K562 (cell line): ENCODE results near the gene CKLF. TPM values are rescaled to one million over a fixed set of nuclear protein-coding genes. Genes with fewer than 3 reads are reported as not detected.
A peak's percentile ranks its signal among the peaks of the same experiment; 100 is the strongest.

Experiments
- CBFB ChIP-seq: sonication (generic); formaldehyde crosslinking; IDR thresholded peaks from 2 replicates; pipeline ENCODE4 v1.4.0; 2020; ENCODE audit warnings: mild to moderate bottlenecking, missing genetic modification reagents
- CTCF ChIP-seq, 3 experiments: IDR thresholded peaks in 2 of 3; conservative IDR thresholded peaks in 1 of 3; 2 replicates each; pipeline ENCODE4 v1.5.1; 2011 to 2012; ENCODE audit warnings: low read length in 3 of 3, mild to moderate bottlenecking in 3 of 3, control low read depth in 2 of 3, improper control_type of control experiment in 1 of 3, inconsistent platforms in 1 of 3, low read depth in 1 of 3, mixed read lengths in 1 of 3, moderate library complexity in 1 of 3; ENCODE audit not compliant: insufficient read depth in 2 of 3
- DPF2 ChIP-seq: fragments of 450-650 bp; IDR thresholded peaks from 2 replicates; pipeline ENCODE4 v1.6.1; 2016
- ETV1 ChIP-seq: fragments of 450-650 bp; conservative IDR thresholded peaks from 2 replicates; pipeline ENCODE4 v1.6.1; 2016; ENCODE audit warnings: missing genetic modification characterization, control low read depth, low read depth, missing compliant biosample characterization
- JUND ChIP-seq, 2 experiments: IDR thresholded peaks; 2 replicates in 1 of 2; 3 replicates in 1 of 2; pipeline ENCODE4 v1.6.1; 2011; ENCODE audit warnings: borderline replicate concordance in 2 of 2, low read depth in 2 of 2, low read length in 2 of 2, improper control_type of control experiment in 1 of 2, missing biosample characterization in 1 of 2, missing genetic modification characterization in 1 of 2, missing genetic modification reagents in 1 of 2
- KDM2B ChIP-seq: fragments of 250-450 bp; sonication (Bioruptor Pico); IDR thresholded peaks from 2 replicates; pipeline ENCODE4 v1.8.0; 2021; ENCODE audit warnings: mild to moderate bottlenecking, moderate library complexity
- KDM5B ChIP-seq: fragments of 200-600 bp; sonication (generic); IDR thresholded peaks from 2 replicates; pipeline ENCODE4 v1.6.1; 2012; ENCODE audit warnings: low read depth, mild to moderate bottlenecking, moderate library complexity, low read length, control low read depth, inconsistent platforms; ENCODE audit not compliant: insufficient replicate concordance
- KLF6 ChIP-seq: fragments of 250-450 bp; sonication (Bioruptor Pico); IDR thresholded peaks from 2 replicates; pipeline ENCODE4 v1.4.0; 2020; ENCODE audit warnings: mild to moderate bottlenecking, moderate library complexity, borderline replicate concordance
- POLR2H ChIP-seq: IDR thresholded peaks from 2 replicates; pipeline ENCODE4 v1.6.1; 2016; ENCODE audit warnings: missing genetic modification characterization, low read depth, mild to moderate bottlenecking, control low read depth, missing compliant biosample characterization, moderate library complexity
- PRDM10 ChIP-seq: fragments of 450-650 bp; IDR thresholded peaks from 2 replicates; pipeline ENCODE4 v1.6.1; 2018; ENCODE audit not compliant: partially characterized antibody
- SPI1 ChIP-seq: IDR thresholded peaks from 2 replicates; pipeline ENCODE4 v1.6.1; 2011; ENCODE audit warnings: low read depth, low read length, control low read depth, borderline replicate concordance
- TAF1 ChIP-seq: IDR thresholded peaks from 2 replicates; pipeline ENCODE4 v1.6.1; 2011; ENCODE audit warnings: mild to moderate bottlenecking, low read length, moderate library complexity; ENCODE audit not compliant: insufficient read depth, control insufficient read depth, severe bottlenecking; ENCODE audit errors: extremely low read depth
- TBP ChIP-seq: optimal IDR thresholded peaks from 2 replicates; pipeline ENCODE3; 2011; ENCODE audit warnings: low read depth, low read length, improper control_type of control experiment
- ZNF316 ChIP-seq: fragments of 450-650 bp; IDR thresholded peaks from 2 replicates; pipeline ENCODE4 v1.6.1; 2016
- ZNF449 ChIP-seq: fragments of 250-450 bp; sonication (Bioruptor Pico); IDR thresholded peaks from 2 replicates; pipeline ENCODE4 v1.8.0; 2022; ENCODE audit warnings: moderate library complexity, mild to moderate bottlenecking, inconsistent platforms
- ZNF518B ChIP-seq: fragments of 250-450 bp; sonication (Bioruptor Pico); IDR thresholded peaks from 2 replicates; pipeline ENCODE4 v1.5.0; 2021; ENCODE audit warnings: mild to moderate bottlenecking, moderate library complexity
- polyA plus RNA-seq, 8 experiments: library from polyadenylated mRNA; depleted of rRNA in 4 of 8; stranded (reverse) in 5 of 8; unstranded in 3 of 8; fragments of >200 nt; fragmentation: Nextera tagmentation in 2 of 8; fragmentation: Illumina TruSeq in 1 of 8; extraction: Ambion mirVana in 2 of 8; extraction: Trizol in 1 of 8; gene quantifications; 2 replicates each; pipeline versions ENCODE4 v1.2.1 to v1.2.3, GENCODE V29; 2011 to 2014; ENCODE audit warnings: inconsistent platforms in 1 of 8, missing spikeins in 1 of 8
- total RNA-seq, 7 experiments: library from RNA; depleted of rRNA in 6 of 7; stranded (reverse); fragments of >200 nt in 6 of 7; fragmentation: Illumina TruSeq in 2 of 7; extraction: Trizol in 2 of 7; gene quantifications; 2 replicates each; pipeline versions ENCODE4 v1.2.1 to v1.2.3, GENCODE V29; 2011 to 2021; ENCODE audit warnings: low replicate concordance in 1 of 7

CKLF gene
- total and polyA plus RNA-seq, 9 of the 15 experiments (the other 6 are each of a cell fraction or from before 2014, with no cell fraction given), result 84.8 to 322 (median 118) TPM

- TF ChIP-seq ZNF449, result no peak
- peak; percentile 19; the same call in 1 of the 2 replicates for TF ChIP-seq KLF6
- TF ChIP-seq POLR2H (tag), result peak; percentile 4; the same call in 1 of the 2 replicates
- no peak for TF ChIP-seq ZNF518B
- TF ChIP-seq SPI1, result peak; percentile 41; the same call in 1 of the 2 replicates
- TF ChIP-seq DPF2, result peak; percentile 58
- peak; percentile 53 for TF ChIP-seq TAF1
- 0 out of 2 replicates have a peak, but pooled peaks have one; percentile 2 for TF ChIP-seq JUND (IDR thresholded peaks at IDR 0.05; ENCODE audit: borderline replicate concordance, low read depth, low read length)
- TF ChIP-seq JUND (tag; IDR thresholded peaks at IDR 0.05; ENCODE audit: borderline replicate concordance, low read depth, low read length), result peak; percentile 44; the same call in 1 of the 3 replicates
- TF ChIP-seq PRDM10, result peak; percentile 44
- no peak for TF ChIP-seq KDM2B (CRISPR knock-in tag)
- peak; percentile 39 to 62 (median 44) for TF ChIP-seq CTCF (IDR thresholded peaks at IDR 0.05 in 2 of 3, conservative IDR thresholded peaks at IDR 0.05 in 1 of 3; ENCODE audit: insufficient read depth in 2 of 3, low read depth in 1 of 3, low read length in 3 of 3)
- peak; percentile 61 for TF ChIP-seq TBP
- peak; percentile 98 for TF ChIP-seq ZNF316
- peak; percentile 47 for TF ChIP-seq KDM5B
- no peak for TF ChIP-seq CBFB
- TF ChIP-seq ETV1 (tag), result peak; percentile 76
Measured at GRCh38 chr16:66551348-66551759, 1.0 kb upstream of the CKLF start (continued).
